ENCODE results near the gene SAMD5.

- TF ChIP-seq POLR2A (IDR thresholded peaks at IDR 0.05) = no peak
- no peak for TF ChIP-seq CTCF (IDR thresholded peaks at IDR 0.05)
These were observed at the start of gene SAMD5 for GRCh38 chr6:147508042-147508865.
